LNCaP clone FGC (cell line): ENCODE data around the gene PLA2G4B.

Experiments
- DNase-seq: peaks from one replicate; pipeline ENCODE4 v3.0.0-alpha.2; 2011; ENCODE audit warnings: low read depth
- H3K4me3 ChIP-seq: 2 replicates; pipeline ENCODE4 v1.5.1; 2011; ENCODE audit warnings: mild to moderate bottlenecking, low read depth, low read length, control low read depth
- TF ChIP-seq, protein P1 (sequence below): IDR thresholded peaks from 2 replicates; pipeline ENCODE4 v1.5.1; 2012; ENCODE audit warnings: mild to moderate bottlenecking; ENCODE audit not compliant: control insufficient read depth, insufficient read depth; ENCODE audit errors: extremely low read depth

PLA2G4B gene

DNA sequence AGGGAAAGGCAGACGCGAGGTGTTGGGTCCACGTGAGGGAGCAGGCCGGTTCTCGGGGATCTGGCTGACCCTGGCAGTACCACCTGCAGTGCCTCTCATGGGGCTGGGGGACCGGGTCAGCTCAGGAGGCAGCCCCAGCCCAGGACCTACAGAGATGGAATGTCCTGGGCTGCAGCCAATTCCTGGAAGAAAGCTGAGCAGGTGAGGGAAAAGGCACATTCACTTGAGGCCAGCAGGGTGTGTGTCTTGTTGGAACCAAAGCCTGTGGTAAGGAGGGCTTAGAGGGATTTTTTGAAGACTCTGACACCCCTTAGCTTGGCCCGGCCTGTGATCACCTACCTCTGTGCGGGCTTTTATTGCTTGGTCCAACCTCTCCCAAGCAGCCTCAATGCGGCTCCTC, 15.8 kb downstream of the PLA2G4B start:
- TF ChIP-seq, protein P1, sequence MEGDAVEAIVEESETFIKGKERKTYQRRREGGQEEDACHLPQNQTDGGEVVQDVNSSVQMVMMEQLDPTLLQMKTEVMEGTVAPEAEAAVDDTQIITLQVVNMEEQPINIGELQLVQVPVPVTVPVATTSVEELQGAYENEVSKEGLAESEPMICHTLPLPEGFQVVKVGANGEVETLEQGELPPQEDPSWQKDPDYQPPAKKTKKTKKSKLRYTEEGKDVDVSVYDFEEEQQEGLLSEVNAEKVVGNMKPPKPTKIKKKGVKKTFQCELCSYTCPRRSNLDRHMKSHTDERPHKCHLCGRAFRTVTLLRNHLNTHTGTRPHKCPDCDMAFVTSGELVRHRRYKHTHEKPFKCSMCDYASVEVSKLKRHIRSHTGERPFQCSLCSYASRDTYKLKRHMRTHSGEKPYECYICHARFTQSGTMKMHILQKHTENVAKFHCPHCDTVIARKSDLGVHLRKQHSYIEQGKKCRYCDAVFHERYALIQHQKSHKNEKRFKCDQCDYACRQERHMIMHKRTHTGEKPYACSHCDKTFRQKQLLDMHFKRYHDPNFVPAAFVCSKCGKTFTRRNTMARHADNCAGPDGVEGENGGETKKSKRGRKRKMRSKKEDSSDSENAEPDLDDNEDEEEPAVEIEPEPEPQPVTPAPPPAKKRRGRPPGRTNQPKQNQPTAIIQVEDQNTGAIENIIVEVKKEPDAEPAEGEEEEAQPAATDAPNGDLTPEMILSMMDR: no peak

DNA sequence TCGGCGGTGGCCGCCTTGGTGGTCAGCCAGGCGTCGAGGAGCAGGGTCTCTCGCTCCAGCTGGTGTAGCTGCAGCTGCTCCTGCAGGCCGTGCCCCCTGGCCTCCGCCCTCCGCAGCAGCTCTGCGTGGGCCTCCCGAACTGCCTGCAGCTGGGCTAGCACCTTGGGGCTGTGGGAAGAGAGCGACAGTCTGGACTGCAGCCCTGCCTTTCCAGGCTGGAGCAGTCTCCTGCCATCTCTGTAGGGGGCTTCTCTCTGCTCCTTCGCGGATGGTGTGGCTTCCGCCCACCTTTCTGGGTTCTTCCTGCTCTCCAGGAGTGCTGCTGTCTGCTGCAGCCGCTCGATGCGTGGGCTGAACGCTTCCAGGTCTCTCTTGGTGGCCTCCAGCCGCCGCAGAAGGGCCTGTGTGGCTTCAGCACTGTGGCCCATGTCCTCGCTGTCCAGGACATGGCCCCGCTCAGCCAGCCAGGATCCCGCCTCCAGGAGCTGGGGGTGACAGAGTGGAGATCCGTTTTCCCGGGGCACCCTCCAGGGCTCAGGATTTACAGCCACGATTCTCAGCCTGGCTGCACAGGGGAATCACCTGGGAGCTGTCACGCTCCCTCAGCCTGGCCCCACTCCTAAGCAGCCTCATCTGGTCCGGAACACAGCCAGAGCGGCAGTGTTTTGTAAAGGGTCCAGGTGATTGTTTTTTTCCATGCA, 16.8 kb downstream of the PLA2G4B start:
- TF ChIP-seq, protein P1: no peak
- no peak for DNase-seq
- no peak overlapping the region for H3K4me3 ChIP-seq

More for the DNA sequence above, 15.8 kb downstream of the PLA2G4B start:
- no peak for DNase-seq
- H3K4me3 ChIP-seq: no peak overlapping the region

DNA sequence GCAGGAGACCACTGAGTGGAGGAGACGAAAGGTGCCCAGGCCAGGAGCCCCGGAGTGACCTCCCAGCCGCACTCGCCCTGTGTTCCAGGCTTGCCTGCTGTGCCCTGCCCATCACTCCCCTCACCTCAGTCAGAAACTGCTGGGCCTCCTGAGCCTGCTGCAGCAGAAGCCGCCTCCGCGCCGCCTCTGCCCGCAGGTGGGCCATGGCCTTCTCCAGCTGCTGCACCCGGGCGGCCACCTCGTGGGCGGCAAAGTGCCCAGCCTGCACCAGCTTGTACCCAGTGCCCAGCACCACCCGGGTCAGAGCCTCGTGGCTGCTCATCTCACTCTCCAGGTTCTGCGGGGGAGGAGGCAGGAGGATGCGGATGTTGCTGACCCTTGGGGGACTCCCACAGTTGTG, 17.6 kb downstream of the PLA2G4B start:
- no peak for DNase-seq
- TF ChIP-seq, protein P1: no peak
- no peak overlapping the region for H3K4me3 ChIP-seq

DNA sequence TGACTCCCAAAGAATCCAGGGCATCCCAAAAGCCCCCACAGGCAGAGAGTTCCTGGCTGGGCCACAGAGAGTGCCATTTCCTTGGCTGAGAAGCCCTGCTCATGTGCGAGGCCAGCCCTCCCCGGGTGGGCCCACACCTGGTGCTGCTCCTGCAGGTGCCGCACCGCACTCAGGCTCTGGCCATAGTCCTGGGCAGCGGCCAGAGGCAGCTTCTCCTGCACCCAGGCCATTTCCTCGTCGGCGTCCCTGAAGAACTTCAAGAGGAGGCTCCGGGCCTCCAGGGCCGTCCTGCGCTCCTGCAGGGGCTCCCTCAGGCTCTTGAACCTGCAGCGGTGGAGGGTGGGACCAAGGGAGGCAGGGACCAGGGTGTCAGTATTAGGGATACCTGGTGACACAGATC, 18.1 kb downstream of the PLA2G4B start:
- no peak for DNase-seq
- H3K4me3 ChIP-seq: no peak overlapping the region
- TF ChIP-seq, protein P1: no peak

DNA sequence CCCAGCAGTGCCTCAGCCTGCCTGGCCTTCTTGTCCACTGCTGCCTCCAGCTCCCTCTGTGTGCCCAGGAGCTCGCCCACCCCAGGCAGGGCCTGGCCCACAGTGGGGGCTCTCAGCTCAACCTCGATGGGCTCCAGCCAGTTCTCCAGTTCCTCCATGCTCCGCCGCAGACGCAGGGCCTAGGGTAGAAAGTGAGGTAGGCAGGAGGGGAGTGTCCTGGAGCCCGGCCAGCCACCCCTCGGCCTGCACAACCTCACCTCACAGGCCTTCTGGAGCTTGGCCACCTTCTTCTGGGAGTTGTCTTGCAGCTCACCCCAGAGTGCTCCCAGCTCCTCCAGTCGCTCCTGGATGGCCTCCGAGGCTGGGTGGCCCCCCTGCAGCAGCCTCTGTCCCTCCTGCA, 18.7 kb downstream of the PLA2G4B start:
- no peak overlapping the region for H3K4me3 ChIP-seq
- DNase-seq: no peak
- TF ChIP-seq, protein P1: no peak

DNA sequence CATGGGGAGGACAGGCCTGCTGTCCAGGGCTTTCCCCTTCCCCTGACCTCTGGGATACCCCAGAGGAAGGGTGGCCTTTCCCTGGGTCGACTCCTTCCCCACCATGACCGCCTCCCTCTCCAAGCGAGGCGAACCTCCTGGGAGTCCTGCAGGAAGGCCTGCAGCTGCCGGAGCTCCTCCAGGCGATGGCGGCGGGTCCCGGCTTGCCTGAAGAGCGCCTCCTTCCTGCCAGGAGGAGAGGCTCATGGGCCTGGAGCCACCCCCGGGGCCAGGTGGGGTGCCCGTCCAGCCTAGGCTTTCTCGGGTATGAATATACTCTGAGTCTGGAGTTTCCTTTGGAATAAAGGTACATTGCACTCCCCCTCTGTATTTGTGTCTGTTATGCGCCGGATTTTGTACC, 20.1 kb downstream of the PLA2G4B start:
- DNase-seq: no peak
- TF ChIP-seq, protein P1: no peak
- H3K4me3 ChIP-seq: no peak overlapping the region
